Uterus (tissue), 4 donors: ENCODE measurements around the gene CAV2. TPM values are rescaled to one million over a fixed set of nuclear protein-coding genes. Genes with fewer than 3 reads are reported as not detected.

Experiments used
- DNase-seq, 2 donors: peaks; one replicate each; pipeline ENCODE4 v3.0.0-alpha.2; 2019 to 2020
- H3K27ac ChIP-seq, 2 donors: fragments of 200-600 bp; sonication (generic); 1 replicate in 1 of 2; 2 replicates in 1 of 2; pipeline ENCODE4 v1.5.1; 2016 to 2018
- H3K27me3 ChIP-seq, 2 donors: fragments of 200-600 bp; sonication (generic); one replicate each; pipeline ENCODE4 v1.5.1; 2018 to 2019; ENCODE audit warnings: control low read depth in 1 of 2
- H3K36me3 ChIP-seq, 2 donors: fragments of 200-600 bp; sonication (generic); one replicate each; pipeline ENCODE4 v1.5.1; 2019; ENCODE audit warnings: control low read depth in 1 of 2
- H3K4me1 ChIP-seq, 2 donors: fragments of 200-600 bp; sonication (generic); one replicate each; pipeline ENCODE4 v1.5.1; 2018 to 2019; ENCODE audit warnings: control low read depth in 1 of 2
- H3K4me3 ChIP-seq, 2 donors: fragments of 200-600 bp; sonication (generic); 1 replicate in 1 of 2; 2 replicates in 1 of 2; pipeline ENCODE4 v1.5.1; 2018 to 2019; ENCODE audit warnings: mild to moderate bottlenecking in 1 of 2
- H3K9me3 ChIP-seq, 2 donors: fragments of 200-600 bp; sonication (generic); one replicate each; pipeline ENCODE4 v1.5.1; 2019; ENCODE audit warnings: control low read depth in 1 of 2
- CTCF ChIP-seq, 4 experiments: fragments of 200-600 bp in 2 of 4; fragments of 450-650 bp in 2 of 4; sonication (generic) in 2 of 4; IDR thresholded peaks; one replicate each; pipeline ENCODE4 v1.5.1; 2016 to 2019; ENCODE audit warnings: antibody characterized with exemption in 4 of 4, mild to moderate bottlenecking in 2 of 4, moderate library complexity in 1 of 4
- POLR2A ChIP-seq, 2 donors: fragments of 450-650 bp; IDR thresholded peaks; one replicate each; pipeline ENCODE4 v1.6.1; 2016; ENCODE audit warnings: antibody characterized with exemption in 2 of 2, mild to moderate bottlenecking in 1 of 2, moderate library complexity in 1 of 2
- intact Hi-C: fragments of 100-400 bp; cut with DNase I; formaldehyde crosslinking; loops from one replicate; pipeline ENCODE4 v1.15.1; 2023; ENCODE audit warnings: low total_unique reads
- total RNA-seq, 4 donors: library from RNA; depleted of rRNA in 3 of 4; stranded (reverse); fragments of >200 nt in 3 of 4; gene quantifications; one replicate each; pipeline versions ENCODE4 v1.1.0 to v1.2.4, GENCODE V29; 2014 to 2023
- donor health status: DM: yes; HTN: yes; CAD: no.

Gene CAV2
- total RNA-seq, 4 donors from 2014 or later: 33.3 to 105 (median 86.0) TPM

- no peaks in the 10 kb centered on the region for H3K4me1 ChIP-seq
- intact Hi-C loops: no loop called here
- no peaks in the 10 kb centered on the region for H3K36me3 ChIP-seq
- H3K9me3 ChIP-seq: no peaks in the 10 kb centered on the region
- no peaks in the 10 kb centered on the region for H3K27me3 ChIP-seq
- DNase-seq: no peak
- H3K27ac ChIP-seq: no peak overlapping the region
- H3K4me3 ChIP-seq: no peak overlapping the region
- TF ChIP-seq CTCF (IDR thresholded peaks at IDR 0.05): no peak
- TF ChIP-seq POLR2A (IDR thresholded peaks at IDR 0.05): no peak
Measured at GRCh38 chr7:116487907-116488521, 11.5 kb upstream of the CAV2 start.

DNA sequence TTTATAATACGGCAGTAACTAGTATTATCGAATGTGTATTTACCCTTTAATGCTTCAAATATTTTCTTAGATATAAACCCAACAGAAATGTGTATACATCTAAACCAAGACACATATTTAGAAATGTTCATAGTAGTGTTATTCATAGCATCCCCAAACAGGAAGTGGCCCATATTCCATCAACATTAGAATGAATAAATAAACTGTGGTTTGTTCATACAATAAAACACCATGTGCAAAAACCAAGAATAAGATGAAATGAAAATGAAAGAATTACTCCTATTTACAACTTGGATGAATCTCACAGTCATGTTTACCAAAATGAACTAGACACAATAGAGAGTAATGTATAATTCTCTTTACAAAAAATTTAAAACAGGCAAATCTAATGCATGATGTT lies 9.2 kb upstream of the CAV2 start:
- H3K27ac ChIP-seq: peak overlapping the region in 1 of 2 donors; percentile 5
- H3K36me3 ChIP-seq: no peaks in the 10 kb centered on the region
- TF ChIP-seq CTCF (IDR thresholded peaks at IDR 0.05) (no peak), POLR2A (IDR thresholded peaks at IDR 0.05) (no peak)
- no peaks in the 10 kb centered on the region for H3K4me1 ChIP-seq
- H3K9me3 ChIP-seq: no peaks in the 10 kb centered on the region
- H3K27me3 ChIP-seq: no peaks in the 10 kb centered on the region
- no peak overlapping the region for H3K4me3 ChIP-seq
- DNase-seq: no peak
- intact Hi-C loops: no loop called here

GRCh38 chr7:116491887-116492653 lies 7.5 kb upstream of the CAV2 start:
- TF ChIP-seq CTCF (IDR thresholded peaks at IDR 0.05): no peak
- TF ChIP-seq POLR2A (IDR thresholded peaks at IDR 0.05): no peak
- H3K4me3 ChIP-seq: no peak overlapping the region
- intact Hi-C loops: no loop called here

GRCh38 chr7:116492654-116493109 lies 6.9 kb upstream of the CAV2 start:
- Histone ChIP-seq H3K4me3 (no peak overlapping the region), H3K27ac (peak overlapping the region; percentile 50 to 59), H3K4me1 (no peaks in the 10 kb centered on the region), H3K9me3 (no peaks in the 10 kb centered on the region), H3K36me3 (no peaks in the 10 kb centered on the region), H3K27me3 (no peaks in the 10 kb centered on the region)
- no peak for TF ChIP-seq CTCF (IDR thresholded peaks at IDR 0.05)
- TF ChIP-seq POLR2A (IDR thresholded peaks at IDR 0.05): no peak
- DNase-seq: no peak
- intact Hi-C loops: no loop called here

More at GRCh38 chr7:116491887-116492653, 7.5 kb upstream of the CAV2 start:
- H3K27ac ChIP-seq: peak overlapping the region; percentile 31 to 59
- DNase-seq: no peak
- no peaks in the 10 kb centered on the region for H3K4me1 ChIP-seq
- no peaks in the 10 kb centered on the region for H3K36me3 ChIP-seq
- H3K9me3 ChIP-seq: no peaks in the 10 kb centered on the region
- no peaks in the 10 kb centered on the region for H3K27me3 ChIP-seq

GRCh38 chr7:116493449-116493848 lies 6.1 kb upstream of the CAV2 start:
- TF ChIP-seq POLR2A (IDR thresholded peaks at IDR 0.05) (no peak), CTCF (IDR thresholded peaks at IDR 0.05) (no peak)
- Histone ChIP-seq H3K4me1 (no peaks in the 10 kb centered on the region), H3K36me3 (no peaks in the 10 kb centered on the region), H3K27ac (peak overlapping the region; percentile 50 to 59), H3K4me3 (no peak overlapping the region), H3K9me3 (no peaks in the 10 kb centered on the region), H3K27me3 (no peaks in the 10 kb centered on the region)
- intact Hi-C loops: no loop called here
- DNase-seq: no peak
